A673 (cell line): ENCODE results near the gene MCM5. TPM values are rescaled to one million over a fixed set of nuclear protein-coding genes. Genes with fewer than 3 reads are reported as not detected.

Source experiments
- BruUV-seq: library from RNA; stranded (reverse); fragments of 400-500 nt; replicated peaks from 2 replicates; lab custom pipeline; 2021; lab: Mats Ljungman, UMichigan
- CTCF ChIA-PET: fragments of 300-600 bp; sonication (Branson Sonifier 250); formaldehyde crosslinking; loops from one replicate; lab custom pipeline; 2022; ENCODE audit warnings: antibody characterized with exemption; lab: Charles Lee
- POLR2A ChIA-PET: fragments of 300-600 bp; sonication (Branson Sonifier 250); formaldehyde crosslinking; loops from one replicate; lab custom pipeline; 2022; ENCODE audit warnings: antibody characterized with exemption; ENCODE audit not compliant: low non-redundant PET; lab: Charles Lee
- DNase-seq: peaks from one replicate; pipeline ENCODE4 v3.0.0-alpha.2; 2015; ENCODE audit warnings: low spot score
- H3K27ac ChIP-seq: fragments of 200-600 bp; sonication (generic); 2 replicates; pipeline ENCODE4 v1.5.1; 2016; ENCODE audit warnings: mixed run types, low read depth, mild to moderate bottlenecking, mixed read lengths, antibody characterized with exemption, low read length; ENCODE audit not compliant: poor library complexity, severe bottlenecking
- H3K27me3 ChIP-seq: fragments of 200-600 bp; sonication (generic); replicated peaks from 2 replicates; pipeline ENCODE4 v1.6.1; 2017; ENCODE audit warnings: mixed run types, low read depth, mild to moderate bottlenecking, mixed read lengths, antibody characterized with exemption, low read length; ENCODE audit not compliant: insufficient read depth, poor library complexity
- H3K36me3 ChIP-seq: fragments of 200-600 bp; sonication (generic); 2 replicates; pipeline ENCODE4 v1.6.1; 2016; ENCODE audit warnings: mixed run types, mild to moderate bottlenecking, mixed read lengths, antibody characterized with exemption, low read length; ENCODE audit not compliant: insufficient read depth, poor library complexity, severe bottlenecking
- H3K4me1 ChIP-seq: fragments of 200-600 bp; sonication (generic); 2 replicates; pipeline ENCODE4 v1.6.1; 2017; ENCODE audit warnings: mixed run types, mild to moderate bottlenecking, mixed read lengths, antibody characterized with exemption, low read length; ENCODE audit not compliant: insufficient read depth, poor library complexity, severe bottlenecking
- H3K4me3 ChIP-seq: fragments of 200-600 bp; sonication (generic); 2 replicates; pipeline ENCODE4 v1.5.1; 2016; ENCODE audit warnings: low read depth, mixed run types, mild to moderate bottlenecking, mixed read lengths, low read length; ENCODE audit not compliant: poor library complexity, severe bottlenecking
- H3K9me3 ChIP-seq: fragments of 200-600 bp; sonication (generic); 2 replicates; pipeline ENCODE4 v1.6.1; 2016; ENCODE audit warnings: mixed run types, low read depth, mild to moderate bottlenecking, mixed read lengths, antibody characterized with exemption, low read length; ENCODE audit not compliant: poor library complexity, severe bottlenecking
- EZH2 ChIP-seq: fragments of 200-600 bp; sonication (generic); IDR thresholded peaks from 2 replicates; pipeline ENCODE4 v1.6.1; 2017; ENCODE audit warnings: borderline replicate concordance, low read depth, mild to moderate bottlenecking, mixed read lengths, antibody characterized with exemption, low read length; ENCODE audit not compliant: poor library complexity, severe bottlenecking
- intact Hi-C: fragments of 100-400 bp; cut with micrococcal nuclease; formaldehyde crosslinking; loops from one replicate; pipeline ENCODE4 v1.10.0; 2022; ENCODE audit not compliant: unreplicated experiment
- total RNA-seq: library from RNA; stranded (reverse); gene quantifications from 2 replicates; pipeline ENCODE4 v1.2.3, GENCODE V29; 2021
- TF ChIP-seq, protein P1 (sequence below): fragments of 300-800, 200-600 bp; sonication (generic); conservative IDR thresholded peaks from 2 replicates; pipeline ENCODE4 v1.5.1; 2017; ENCODE audit warnings: low read depth, mild to moderate bottlenecking, antibody characterized with exemption, low read length, moderate library complexity, mixed read lengths

MCM5 gene
- total RNA-seq, 1 experiment from 2014 or later = 245 TPM

DNA sequence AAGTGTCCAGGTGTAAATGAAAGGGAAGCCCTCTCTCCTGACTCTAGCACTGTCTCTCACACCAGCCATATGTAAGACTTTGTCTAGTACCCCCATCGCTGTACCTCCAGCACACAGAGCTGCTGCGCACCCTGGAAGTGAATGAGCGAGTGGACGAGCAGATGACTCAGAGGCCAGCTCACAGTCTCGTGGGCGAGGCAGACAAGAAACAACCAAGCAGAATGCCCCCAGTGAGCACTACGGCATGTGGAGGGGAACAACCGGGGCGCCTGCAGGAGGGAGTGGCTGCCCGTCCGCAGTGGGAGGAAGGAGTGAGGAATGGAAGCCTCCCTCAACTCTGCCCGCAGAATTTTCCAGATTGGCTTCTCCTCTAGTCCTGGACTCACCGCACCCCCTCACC lies 46.4 kb downstream of the MCM5 start:
- POLR2A ChIA-PET = no interaction called here
- DNase-seq = no peak
- Histone ChIP-seq H3K4me1 (no peaks in the 10 kb centered on the region), H3K27ac (no peak overlapping the region), H3K4me3 (no peak overlapping the region), H3K27me3 (no peaks in the 10 kb centered on the region), H3K9me3 (no peaks in the 10 kb centered on the region), H3K36me3 (peaks cover 13% of the 10 kb centered on the region)
- TF ChIP-seq, protein P1, sequence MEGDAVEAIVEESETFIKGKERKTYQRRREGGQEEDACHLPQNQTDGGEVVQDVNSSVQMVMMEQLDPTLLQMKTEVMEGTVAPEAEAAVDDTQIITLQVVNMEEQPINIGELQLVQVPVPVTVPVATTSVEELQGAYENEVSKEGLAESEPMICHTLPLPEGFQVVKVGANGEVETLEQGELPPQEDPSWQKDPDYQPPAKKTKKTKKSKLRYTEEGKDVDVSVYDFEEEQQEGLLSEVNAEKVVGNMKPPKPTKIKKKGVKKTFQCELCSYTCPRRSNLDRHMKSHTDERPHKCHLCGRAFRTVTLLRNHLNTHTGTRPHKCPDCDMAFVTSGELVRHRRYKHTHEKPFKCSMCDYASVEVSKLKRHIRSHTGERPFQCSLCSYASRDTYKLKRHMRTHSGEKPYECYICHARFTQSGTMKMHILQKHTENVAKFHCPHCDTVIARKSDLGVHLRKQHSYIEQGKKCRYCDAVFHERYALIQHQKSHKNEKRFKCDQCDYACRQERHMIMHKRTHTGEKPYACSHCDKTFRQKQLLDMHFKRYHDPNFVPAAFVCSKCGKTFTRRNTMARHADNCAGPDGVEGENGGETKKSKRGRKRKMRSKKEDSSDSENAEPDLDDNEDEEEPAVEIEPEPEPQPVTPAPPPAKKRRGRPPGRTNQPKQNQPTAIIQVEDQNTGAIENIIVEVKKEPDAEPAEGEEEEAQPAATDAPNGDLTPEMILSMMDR = no peak
- TF ChIP-seq EZH2 = no peak
- intact Hi-C loops = no loop called here
- BruUV-seq = no TSS peak
- CTCF ChIA-PET = no interaction called here

DNA sequence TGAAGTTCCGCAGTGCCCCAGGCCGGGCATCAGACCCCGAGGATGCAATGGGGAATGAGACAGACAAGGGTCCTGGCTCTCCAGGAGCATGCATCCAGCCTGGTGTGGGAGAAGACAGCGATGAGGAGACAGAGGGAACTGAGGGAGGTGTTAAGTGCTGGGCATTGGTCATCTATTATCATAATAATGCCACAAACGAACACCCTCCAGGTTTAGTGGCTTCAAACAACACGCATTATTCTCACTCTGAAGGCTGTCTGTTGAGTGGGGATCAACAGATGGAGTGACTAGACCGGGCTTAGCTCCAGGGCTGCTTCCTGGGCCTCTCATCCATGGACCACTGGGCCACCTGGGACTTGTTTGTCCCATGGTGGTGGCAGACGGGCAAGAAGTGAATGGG lies 48.6 kb downstream of the MCM5 start:
- intact Hi-C loops = no loop called here
- CTCF ChIA-PET = no interaction called here

DNA sequence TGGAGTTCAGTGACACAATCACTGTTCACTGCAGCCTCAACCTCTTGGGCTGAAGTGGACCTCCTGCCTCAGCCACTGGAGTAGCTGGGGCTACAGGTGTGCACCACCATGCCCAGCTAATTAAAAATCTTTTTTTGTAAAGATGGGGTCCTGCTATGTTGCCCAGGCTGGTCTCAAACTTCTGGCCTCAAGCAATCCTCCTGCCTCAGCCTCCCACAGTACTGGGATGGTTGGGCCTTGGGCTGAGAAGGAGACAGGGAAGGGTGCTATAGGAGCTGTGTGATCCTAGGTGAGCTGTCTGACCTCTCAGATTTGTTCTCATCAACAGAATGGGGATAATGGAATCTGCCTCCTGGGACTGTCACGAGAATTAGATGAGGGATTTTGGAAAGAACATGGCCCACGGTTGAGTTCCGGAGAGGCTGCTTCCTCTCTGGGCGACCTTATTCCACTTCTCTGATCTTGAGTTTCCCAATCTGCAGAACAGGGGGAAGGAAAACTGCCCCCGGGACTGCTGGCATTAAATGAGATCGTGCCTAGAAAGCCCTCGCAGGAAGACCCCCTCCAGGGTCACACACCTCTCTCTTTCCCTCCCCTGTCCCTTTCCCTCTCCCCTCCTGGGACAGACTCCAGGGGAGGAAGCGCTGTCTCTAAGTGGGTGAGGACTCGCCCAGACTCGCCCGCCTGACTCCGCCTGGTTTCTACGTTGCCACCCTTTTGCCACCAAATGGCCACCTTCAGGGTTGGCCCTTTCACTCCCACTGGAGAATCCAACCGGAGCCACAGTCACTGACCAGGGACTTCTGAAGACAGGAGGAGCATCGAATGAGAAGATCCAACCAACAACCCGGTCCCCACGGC lies 50.1 kb downstream of the MCM5 start:
- no peaks in the 10 kb centered on the region for H3K4me1 ChIP-seq
- CTCF ChIA-PET = no interaction called here
- POLR2A ChIA-PET = no interaction called here
- H3K9me3 ChIP-seq = no peaks in the 10 kb centered on the region
- H3K27me3 ChIP-seq = no peaks in the 10 kb centered on the region
- H3K36me3 ChIP-seq = peaks cover 13% of the 10 kb centered on the region
- BruUV-seq = no TSS peak
- TF ChIP-seq, protein P1 = no peak
- no peak for TF ChIP-seq EZH2
- no peak overlapping the region for H3K27ac ChIP-seq
- DNase-seq = no peak
- intact Hi-C loops = no loop called here
- no peak overlapping the region for H3K4me3 ChIP-seq

More for the DNA sequence above, 48.6 kb downstream of the MCM5 start:
- H3K4me1 ChIP-seq = no peaks in the 10 kb centered on the region
- no peaks in the 10 kb centered on the region for H3K27me3 ChIP-seq
- TF ChIP-seq, protein P1 = no peak
- no peak for TF ChIP-seq EZH2
- POLR2A ChIA-PET = no interaction called here
- H3K27ac ChIP-seq = no peak overlapping the region
- DNase-seq = no peak
- BruUV-seq = no TSS peak
- no peaks in the 10 kb centered on the region for H3K9me3 ChIP-seq
- no peak overlapping the region for H3K4me3 ChIP-seq
- peaks cover 13% of the 10 kb centered on the region for H3K36me3 ChIP-seq
